ENCODE data around the gene RHBDD1. TPM values are rescaled to one million over a fixed set of nuclear protein-coding genes. Genes with fewer than 3 reads are reported as not detected.
"Not testable (repeated sequence)": the region's sequence is repeated elsewhere in the genome, so short reads cannot be mapped to it uniquely, and the experiment has no call there.

RHBDD1 gene
- total RNA-seq, 1 experiment from 2014 or later, result 47.7 TPM

- no peak for DNase-seq (ENCODE audit: extremely low read depth, low read depth)
These were observed 4.1 kb downstream of the RHBDD1 start for GRCh38 chr2:226839951-226840350.

DNA sequence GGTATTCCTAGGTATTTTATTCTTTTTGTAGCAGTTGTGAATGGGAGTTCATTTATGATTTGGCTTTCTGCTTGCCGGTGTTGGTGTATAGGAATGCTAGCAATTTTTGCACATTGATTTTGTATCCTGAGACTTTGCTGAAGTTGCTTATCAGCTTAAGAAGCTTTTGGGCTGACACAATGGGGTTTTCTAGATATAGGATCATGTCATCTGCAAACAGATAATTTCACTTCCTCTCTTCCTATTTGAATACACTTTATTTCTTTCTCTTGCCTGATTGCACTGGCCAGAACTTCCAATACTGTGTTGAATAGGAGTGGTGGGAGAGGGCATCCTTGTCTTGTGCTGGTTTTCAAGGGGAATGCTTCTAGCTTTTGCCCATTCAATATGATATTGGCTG lies 7.1 kb downstream of the RHBDD1 start:
- not testable (repeated sequence) for DNase-seq (ENCODE audit: extremely low read depth, low read depth)

- no peak for DNase-seq (ENCODE audit: extremely low read depth, low read depth)
These were observed 9.7 kb downstream of the RHBDD1 start for GRCh38 chr2:226845386-226846116.

DNA sequence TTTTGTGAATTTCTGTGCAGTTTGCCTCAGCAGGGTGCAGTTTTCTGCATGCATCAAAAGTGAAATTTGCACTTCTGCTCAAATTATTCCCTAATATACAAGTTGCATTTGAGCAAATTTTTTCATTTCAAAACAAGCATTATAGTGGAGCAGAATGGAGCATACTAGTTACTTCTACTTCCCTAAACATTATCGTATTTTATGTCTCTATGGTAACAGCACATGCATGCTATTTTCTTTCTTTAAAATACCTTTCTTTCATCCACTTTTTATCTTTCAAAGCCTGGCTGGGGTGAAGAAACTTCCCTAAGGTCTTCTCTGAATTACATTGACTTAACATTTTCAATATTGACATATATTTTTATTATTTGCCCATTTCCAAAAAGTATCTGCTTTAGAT lies 11.2 kb downstream of the RHBDD1 start:
- DNase-seq (ENCODE audit: extremely low read depth, low read depth), result no peak

DNA sequence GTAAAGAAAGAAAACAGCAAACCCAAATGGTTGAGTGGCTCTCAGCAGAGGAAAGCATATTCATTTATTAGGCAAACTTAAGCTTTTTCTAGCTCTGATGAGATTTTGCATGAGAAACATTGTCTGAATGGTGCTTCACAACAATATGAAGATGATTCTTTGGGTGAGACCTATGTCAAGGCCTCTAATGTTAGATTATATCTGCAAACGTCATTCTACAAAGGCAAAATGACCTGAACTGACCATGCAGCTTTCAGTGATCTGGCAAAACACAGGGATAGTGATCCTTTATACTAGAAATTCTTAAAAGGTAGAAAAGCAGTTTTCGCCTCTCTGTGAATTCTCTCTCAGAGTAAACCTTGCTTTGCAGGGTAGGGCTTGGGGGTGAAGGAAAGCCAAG lies 11.7 kb downstream of the RHBDD1 start:
- DNase-seq (ENCODE audit: extremely low read depth, low read depth), result no peak

GRCh38 chr2:226849349-226849748 lies 13.5 kb downstream of the RHBDD1 start:
- no peak for DNase-seq (ENCODE audit: extremely low read depth, low read depth)

- DNase-seq (ENCODE audit: extremely low read depth, low read depth), result no peak
These were observed 14.2 kb downstream of the RHBDD1 start for GRCh38 chr2:226850024-226850423.

- no peak for DNase-seq (ENCODE audit: extremely low read depth, low read depth)
These were observed 19.9 kb downstream of the RHBDD1 start for GRCh38 chr2:226855787-226856186.

DNA sequence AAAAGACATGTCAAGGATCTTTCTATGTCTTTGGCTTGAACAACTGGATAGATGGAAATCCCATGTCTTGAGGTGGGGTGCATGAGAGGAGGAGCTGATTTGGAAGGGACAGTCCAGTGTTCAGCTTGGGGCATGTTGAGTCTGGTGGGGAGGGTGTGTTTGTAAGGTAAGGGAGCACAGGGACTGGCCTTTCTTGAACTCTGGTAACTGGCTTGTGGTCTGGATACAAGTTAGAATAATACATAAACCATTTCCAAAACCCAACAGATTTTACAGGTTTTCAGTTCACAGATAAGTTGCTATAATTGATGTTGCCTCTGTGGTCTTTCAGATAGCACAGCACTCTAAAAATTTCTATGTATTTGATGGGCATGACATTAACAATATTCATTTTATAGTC lies 24.2 kb downstream of the RHBDD1 start:
- DNase-seq (ENCODE audit: extremely low read depth, low read depth), result no peak

DNA sequence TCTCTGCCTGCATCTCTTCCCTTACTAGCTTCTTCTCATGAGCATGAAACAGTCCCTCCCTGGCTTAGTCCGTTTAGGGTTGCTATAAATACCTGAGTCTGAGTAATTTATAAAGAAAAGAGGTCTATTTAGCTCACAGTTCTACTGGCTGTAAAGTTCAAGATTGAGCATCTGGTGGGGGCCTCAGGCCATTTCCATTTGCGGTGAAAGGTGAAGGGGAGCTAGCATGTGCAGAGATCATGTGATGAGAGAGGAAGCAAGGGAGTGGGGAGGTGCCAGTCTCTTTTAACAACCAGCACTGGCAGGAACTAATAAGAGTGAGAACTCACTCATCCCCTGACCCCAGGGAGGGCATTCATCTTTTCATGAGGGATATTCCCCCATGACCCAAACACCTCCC lies 26.8 kb downstream of the RHBDD1 start:
- no peak for DNase-seq (ENCODE audit: extremely low read depth, low read depth)

- no peak for DNase-seq (ENCODE audit: extremely low read depth, low read depth)
These were observed 29.4 kb downstream of the RHBDD1 start for GRCh38 chr2:226865273-226865672.

- no peak for DNase-seq (ENCODE audit: extremely low read depth, low read depth)
These were observed 29.9 kb downstream of the RHBDD1 start for GRCh38 chr2:226865710-226866109.

DNA sequence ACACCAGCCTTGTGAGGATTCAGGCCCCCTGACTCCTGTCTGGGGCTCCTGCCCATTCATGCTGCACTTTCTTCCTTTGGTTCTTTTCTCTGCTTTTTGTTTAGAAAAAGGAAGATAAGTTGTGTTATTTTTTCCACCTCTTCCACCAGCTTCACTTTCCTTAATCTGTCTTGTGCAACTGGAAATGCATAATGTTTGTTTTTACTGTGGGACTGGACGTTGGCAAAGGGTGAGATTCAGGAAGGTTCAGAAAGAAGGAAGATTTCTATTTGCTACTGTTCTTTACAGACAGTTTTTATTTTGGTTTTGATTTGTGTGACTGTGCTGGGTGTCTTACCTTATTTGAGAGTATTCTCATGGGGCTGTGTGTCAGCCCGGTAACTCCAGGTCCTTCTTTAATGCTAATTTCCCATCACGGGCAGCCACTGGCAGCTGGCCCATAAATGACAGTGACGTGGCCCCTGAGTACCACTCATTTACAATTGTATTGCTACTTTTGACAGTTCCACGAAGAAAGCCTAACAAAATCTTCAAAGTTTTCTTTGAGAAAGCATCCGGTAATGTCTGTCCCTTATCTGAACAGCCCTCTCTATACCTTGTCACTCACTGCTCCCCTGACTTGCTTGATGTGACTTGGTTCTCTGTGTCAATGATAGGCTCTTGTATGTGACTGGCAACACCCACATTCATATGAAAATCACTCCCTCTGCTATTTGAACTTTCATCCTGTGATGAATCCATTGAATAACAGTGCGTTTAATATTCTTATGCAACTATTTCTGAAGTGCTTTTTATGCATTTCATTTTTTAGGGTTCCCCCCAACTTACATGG lies 32.7 kb downstream of the RHBDD1 start:
- no peak for DNase-seq (ENCODE audit: extremely low read depth, low read depth)

- no peak for DNase-seq (ENCODE audit: extremely low read depth, low read depth)
These were observed 33.5 kb downstream of the RHBDD1 start for GRCh38 chr2:226869371-226869770.

DNA sequence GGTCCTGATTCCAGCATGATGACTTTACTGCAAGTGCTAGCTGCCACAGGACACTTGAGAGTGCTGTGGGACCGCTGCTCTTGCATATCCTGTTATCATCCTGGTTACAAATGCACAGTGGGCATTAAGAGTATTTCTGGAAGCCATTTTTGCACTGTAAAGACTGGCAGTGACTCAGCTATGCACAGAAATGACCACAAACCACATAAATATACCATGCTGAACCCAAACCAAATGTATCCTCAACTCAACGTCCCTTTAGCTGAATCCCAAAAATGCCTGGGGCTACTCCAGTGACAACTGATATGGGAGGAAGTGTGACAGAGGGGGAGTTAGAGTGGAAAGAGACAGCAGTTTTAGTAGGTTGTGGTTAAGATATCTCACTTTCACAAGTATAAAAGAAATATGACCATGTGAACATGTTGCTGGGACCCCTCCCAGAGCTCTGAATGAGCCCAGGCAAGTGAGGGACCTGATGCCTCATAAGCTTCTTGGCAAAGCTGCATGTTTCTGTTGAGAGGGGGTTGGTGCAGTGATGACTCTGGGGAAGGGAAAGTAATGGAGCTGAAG lies 37.3 kb downstream of the RHBDD1 start:
- no peak for DNase-seq (ENCODE audit: extremely low read depth, low read depth)

DNA sequence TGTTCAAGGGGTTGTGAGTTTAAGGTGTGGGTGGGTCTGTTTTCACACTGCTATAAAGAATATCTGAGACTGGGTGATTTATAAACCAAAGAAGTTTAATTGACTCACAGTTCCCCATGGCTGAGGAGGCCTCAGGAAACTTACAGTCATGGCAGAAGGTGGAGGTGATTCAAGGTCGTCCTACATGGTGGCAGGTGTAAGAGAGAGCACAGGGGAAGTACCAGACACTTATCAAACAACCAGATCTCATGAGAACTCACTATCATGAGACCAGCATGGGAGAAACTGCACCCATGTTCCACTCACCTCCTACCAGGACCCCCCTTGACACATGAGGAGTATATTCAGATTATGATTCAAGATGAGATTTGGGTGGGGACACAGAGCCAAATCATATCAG lies 38.0 kb downstream of the RHBDD1 start:
- DNase-seq (ENCODE audit: extremely low read depth, low read depth), result no peak

- DNase-seq (ENCODE audit: extremely low read depth, low read depth), result no peak
These were observed 38.9 kb downstream of the RHBDD1 start for GRCh38 chr2:226874749-226875148.

DNA sequence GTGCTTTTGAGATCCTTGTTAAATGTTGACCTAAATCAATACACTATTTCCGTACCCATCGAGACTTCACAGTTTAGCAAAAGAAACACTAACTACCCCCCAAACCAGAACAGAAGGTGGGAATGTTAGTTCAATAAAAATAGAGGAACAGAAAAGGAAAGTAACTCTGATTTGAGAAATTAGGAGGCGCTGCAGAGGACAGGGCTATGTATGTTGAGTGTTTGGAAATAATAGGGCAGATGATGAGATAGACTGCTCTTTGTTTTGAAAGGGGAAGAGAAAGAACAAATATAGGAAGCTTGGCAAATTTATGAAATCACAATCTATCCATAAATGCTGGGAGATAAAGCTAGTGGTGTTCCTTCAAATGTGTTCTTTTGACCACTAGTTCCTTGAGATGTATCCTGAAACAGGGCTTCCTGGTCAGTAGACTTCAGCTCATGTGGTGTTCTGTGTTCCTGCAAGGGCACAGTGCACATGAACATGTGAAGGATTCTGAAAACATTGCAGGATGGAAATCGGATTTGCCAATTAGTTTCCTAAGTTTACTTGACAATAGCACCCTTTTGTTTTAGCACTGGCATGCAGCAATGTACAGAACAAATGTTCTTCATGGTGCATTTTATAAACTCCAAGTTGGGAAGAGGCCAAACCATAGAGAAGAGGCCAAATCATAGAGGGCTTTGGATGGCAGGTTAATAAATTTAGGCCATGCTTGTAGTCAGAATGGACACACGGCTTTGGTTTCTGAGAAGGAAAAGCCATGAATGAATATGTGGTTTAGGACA lies 39.8 kb downstream of the RHBDD1 start:
- DNase-seq (ENCODE audit: extremely low read depth, low read depth), result no peak

DNA sequence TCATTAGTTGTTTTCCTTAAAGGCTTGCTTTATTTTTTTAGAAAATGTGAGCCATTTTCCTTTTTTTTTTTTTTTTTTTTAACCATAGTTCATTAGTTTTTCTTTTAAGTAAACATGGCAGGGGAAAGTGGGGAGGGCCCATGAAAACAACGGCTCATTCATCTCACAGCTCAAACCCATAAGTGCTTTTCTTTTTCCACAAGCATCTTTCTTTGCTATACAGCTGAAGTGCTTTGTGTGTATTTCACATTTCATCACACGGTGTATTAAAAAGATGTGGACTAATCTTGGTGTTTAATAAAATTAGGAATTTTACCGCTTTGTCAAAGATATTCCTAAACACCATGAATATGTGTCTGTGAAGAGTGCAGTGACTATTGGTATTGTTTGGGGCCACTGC lies 41.6 kb downstream of the RHBDD1 start:
- no peak for DNase-seq (ENCODE audit: extremely low read depth, low read depth)

DNA sequence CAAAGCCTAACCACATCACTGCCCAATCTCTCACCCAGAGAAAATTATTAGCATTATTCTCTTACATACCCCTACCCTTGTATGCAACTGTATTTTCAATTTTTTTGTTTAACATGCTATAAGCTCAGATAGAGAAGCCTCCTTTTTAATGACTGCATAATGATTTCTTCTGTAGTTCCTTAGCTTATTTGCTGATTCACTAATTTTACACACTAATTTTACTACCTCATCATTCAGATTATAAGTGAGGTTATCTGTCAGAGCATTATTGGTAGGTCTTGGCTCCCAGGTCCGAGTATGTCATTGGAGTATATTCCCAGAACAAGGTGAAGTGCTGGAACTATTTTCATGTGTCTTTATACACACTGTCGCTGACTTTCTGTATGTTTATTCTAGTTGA lies 45.4 kb downstream of the RHBDD1 start:
- no peak for DNase-seq (ENCODE audit: extremely low read depth, low read depth)

- no peak for DNase-seq (ENCODE audit: extremely low read depth, low read depth)
These were observed 46.8 kb downstream of the RHBDD1 start for GRCh38 chr2:226882606-226883005.

All from NCI-H460 (cell line).